K562 (cell line): Measurements from ENCODE around the gene SLC7A11. TPM values are rescaled to one million over a fixed set of nuclear protein-coding genes. Genes with fewer than 3 reads are reported as not detected.

Experiments used
- BHLHE40 ChIP-seq: IDR thresholded peaks from 2 replicates; pipeline ENCODE4 v1.6.1; 2011; ENCODE audit warnings: low read length, improper control_type of control experiment
- C11orf30 ChIP-seq: fragments of 450-650 bp; IDR thresholded peaks from 2 replicates; pipeline ENCODE4 v1.6.1; 2016; ENCODE audit warnings: low read depth, mild to moderate bottlenecking
- CREB1 ChIP-seq, 2 experiments: sonication (generic) in 1 of 2; formaldehyde crosslinking in 1 of 2; IDR thresholded peaks; 2 replicates each; pipeline versions ENCODE4 v1.6.1 to v1.8.0; 2012 to 2022; ENCODE audit warnings: inconsistent platforms in 1 of 2, mild to moderate bottlenecking in 1 of 2, missing genetic modification reagents in 1 of 2, moderate library complexity in 1 of 2
- CTBP1 ChIP-seq: fragments of 450-650 bp; IDR thresholded peaks from 2 replicates; pipeline ENCODE4 v1.6.1; 2016; ENCODE audit warnings: borderline replicate concordance
- ELF1 ChIP-seq: fragments of 200-800 bp; sonication (Bioruptor generic); IDR thresholded peaks from 2 replicates; pipeline ENCODE4 v1.6.1; 2016; ENCODE audit warnings: missing genetic modification characterization, missing compliant biosample characterization
- HNRNPLL ChIP-seq: fragments of 200-400 bp; formaldehyde crosslinking; IDR thresholded peaks from 2 replicates; pipeline ENCODE4 v1.6.1; 2017; ENCODE audit warnings: low read length, low read depth, mild to moderate bottlenecking; ENCODE audit not compliant: poor library complexity, severe bottlenecking
- KLF13 ChIP-seq: fragments of 450-650 bp; IDR thresholded peaks from 2 replicates; pipeline ENCODE4 v1.6.1; 2016; ENCODE audit warnings: missing genetic modification characterization, low read depth, mild to moderate bottlenecking, missing compliant biosample characterization, moderate library complexity, borderline replicate concordance
- L3MBTL2 ChIP-seq: fragments of 450-650 bp; IDR thresholded peaks from 2 replicates; pipeline ENCODE4 v1.6.1; 2016; ENCODE audit warnings: mild to moderate bottlenecking, moderate library complexity
- MAFF ChIP-seq: IDR thresholded peaks from 2 replicates; pipeline ENCODE4 v1.6.1; 2012; ENCODE audit warnings: low read length, improper control_type of control experiment
- MEIS2 ChIP-seq: fragments of 450-650 bp; IDR thresholded peaks from 2 replicates; pipeline ENCODE4 v1.6.1; 2014; ENCODE audit warnings: mild to moderate bottlenecking; ENCODE audit not compliant: partially characterized antibody
- MTA3 ChIP-seq: fragments of 450-650 bp; formaldehyde crosslinking; IDR thresholded peaks from 2 replicates; pipeline ENCODE4 v1.6.1; 2017; ENCODE audit warnings: mild to moderate bottlenecking, borderline replicate concordance
- MYC ChIP-seq, 2 experiments: fragments of 250-450 bp in 1 of 2; sonication (Bioruptor Pico) in 1 of 2; IDR thresholded peaks; 2 replicates each; pipeline versions ENCODE4 v1.5.1 to v1.6.1; 2012 to 2021; ENCODE audit warnings: low read depth in 2 of 2, borderline replicate concordance in 1 of 2, improper control_type of control experiment in 1 of 2, low read length in 1 of 2, mild to moderate bottlenecking in 1 of 2, moderate library complexity in 1 of 2
- PKNOX1 ChIP-seq: fragments of 450-650 bp; IDR thresholded peaks from 2 replicates; pipeline ENCODE4 v1.6.1; 2016
- ZFP91 ChIP-seq: sonication (generic); formaldehyde crosslinking; IDR thresholded peaks from 2 replicates; pipeline ENCODE4 v1.8.0; 2022; ENCODE audit warnings: mild to moderate bottlenecking, missing genetic modification reagents
- ZNF316 ChIP-seq: fragments of 450-650 bp; IDR thresholded peaks from 2 replicates; pipeline ENCODE4 v1.6.1; 2016
- ZNF696 ChIP-seq: fragments of 250-450 bp; sonication (Bioruptor Pico); conservative IDR thresholded peaks from 2 replicates; pipeline ENCODE4 v1.4.0; 2020; ENCODE audit warnings: mild to moderate bottlenecking, moderate library complexity
- polyA plus RNA-seq, 8 experiments: library from polyadenylated mRNA; depleted of rRNA in 4 of 8; stranded (reverse) in 5 of 8; unstranded in 3 of 8; fragments of >200 nt; fragmentation: Nextera tagmentation in 2 of 8; fragmentation: Illumina TruSeq in 1 of 8; extraction: Ambion mirVana in 2 of 8; extraction: Trizol in 1 of 8; gene quantifications; 2 replicates each; pipeline versions ENCODE4 v1.2.1 to v1.2.3, GENCODE V29; 2011 to 2014; ENCODE audit warnings: inconsistent platforms in 1 of 8, missing spikeins in 1 of 8
- total RNA-seq, 7 experiments: library from RNA; depleted of rRNA in 6 of 7; stranded (reverse); fragments of >200 nt in 6 of 7; fragmentation: Illumina TruSeq in 2 of 7; extraction: Trizol in 2 of 7; gene quantifications; 2 replicates each; pipeline versions ENCODE4 v1.2.1 to v1.2.3, GENCODE V29; 2011 to 2021; ENCODE audit warnings: low replicate concordance in 1 of 7

Gene SLC7A11
- total and polyA plus RNA-seq, 9 of the 15 experiments (the other 6 are each of a cell fraction or from before 2014, with no cell fraction given) = 4.5 to 26.1 (median 13.5) TPM

- TF ChIP-seq MAFF (peak; percentile 45; the same call in 1 of the 2 replicates), ZFP91 (no peak), PKNOX1 (peak; percentile 85), ZNF316 (peak; percentile 90), L3MBTL2 (peak; percentile 30; the same call in 1 of the 2 replicates), MYC (IDR thresholded peaks at IDR 0.05; ENCODE audit: low read depth, low read length) (peak; percentile 63), MYC (CRISPR knock-in tag; IDR thresholded peaks at IDR 0.05; ENCODE audit: borderline replicate concordance, low read depth) (no peak), BHLHE40 (no peak), KLF13 (tag) (no peak), ELF1 (tag) (0 out of 2 replicates have a peak, but pooled peaks have one; percentile 20), CREB1 (IDR thresholded peaks at IDR 0.05) (no peak), CREB1 (CRISPR knock-in tag; IDR thresholded peaks at IDR 0.05) (no peak), ZNF696 (CRISPR knock-in tag) (no peak), C11orf30 (peak; percentile 85), CTBP1 (no peak), HNRNPLL (no peak), MTA3 (no peak), MEIS2 (peak; percentile 78)
These were observed 17.7 kb upstream of the SLC7A11 start (continued) for GRCh38 chr4:138259824-138260223.
